Stromal cell of bone marrow (primary cell): ENCODE measurements around the gene XPNPEP1.

Source experiments
- DNase-seq: peaks from one replicate; pipeline ENCODE4 v3.0.0-alpha.2; 2012; ENCODE audit warnings: low read depth

The XPNPEP1 gene

DNA sequence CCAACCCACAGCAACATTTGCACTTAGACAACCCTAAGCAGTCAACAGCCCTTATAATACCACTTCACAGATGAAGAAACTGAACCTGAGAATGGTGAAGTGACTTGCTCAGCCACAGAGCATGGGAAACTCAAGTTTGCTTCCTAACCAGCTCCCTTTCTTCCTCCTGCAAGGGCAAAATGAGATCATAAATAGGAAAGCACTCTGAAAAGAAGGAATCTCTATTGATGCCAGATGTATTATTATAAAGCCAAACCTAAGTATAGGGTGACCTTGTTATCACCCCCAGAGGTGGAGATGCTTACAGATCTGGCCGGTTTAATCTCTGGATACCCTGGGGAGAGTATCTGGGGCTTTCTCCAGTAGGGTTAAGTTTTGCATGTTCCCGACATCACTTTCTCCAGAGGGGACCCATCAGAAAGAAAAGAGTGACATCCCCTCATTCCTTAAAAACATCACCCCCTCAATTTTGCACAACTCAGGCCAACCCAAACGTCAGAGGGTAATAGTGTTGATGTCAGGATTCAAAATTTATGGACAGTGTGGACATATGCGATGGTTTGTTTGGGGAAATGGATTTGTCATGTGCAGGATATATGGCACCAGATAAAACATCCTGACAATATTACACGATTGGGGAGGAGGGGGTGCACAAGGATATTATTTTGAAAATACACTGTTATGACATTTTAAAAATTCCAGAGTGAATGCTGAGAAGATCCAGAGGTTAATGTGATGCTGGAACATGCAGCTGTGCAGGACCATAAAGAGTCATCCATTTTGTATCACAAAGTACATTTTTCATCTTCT, 24.0 kb upstream of the XPNPEP1 start:
- no peak for DNase-seq

DNA sequence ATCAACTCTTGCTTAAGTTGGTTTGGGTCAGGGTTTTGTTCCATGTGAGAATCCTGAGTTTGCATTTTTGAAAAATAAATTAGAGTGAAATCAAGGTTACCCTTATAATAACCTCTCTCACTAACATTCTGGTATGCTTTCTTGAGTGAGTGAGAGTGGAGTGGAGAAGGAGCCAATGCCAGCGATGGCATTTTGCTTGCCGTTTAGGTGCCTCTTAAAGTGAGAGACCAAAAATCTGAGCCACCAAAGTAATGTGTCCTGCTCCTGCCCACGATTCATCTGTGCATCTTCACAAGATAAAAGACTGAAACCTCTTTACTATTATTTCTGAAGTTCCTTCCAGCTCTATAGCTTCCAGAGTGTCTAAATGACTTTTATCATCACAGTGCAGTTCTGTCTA, 23.4 kb upstream of the XPNPEP1 start:
- DNase-seq = no peak

DNA sequence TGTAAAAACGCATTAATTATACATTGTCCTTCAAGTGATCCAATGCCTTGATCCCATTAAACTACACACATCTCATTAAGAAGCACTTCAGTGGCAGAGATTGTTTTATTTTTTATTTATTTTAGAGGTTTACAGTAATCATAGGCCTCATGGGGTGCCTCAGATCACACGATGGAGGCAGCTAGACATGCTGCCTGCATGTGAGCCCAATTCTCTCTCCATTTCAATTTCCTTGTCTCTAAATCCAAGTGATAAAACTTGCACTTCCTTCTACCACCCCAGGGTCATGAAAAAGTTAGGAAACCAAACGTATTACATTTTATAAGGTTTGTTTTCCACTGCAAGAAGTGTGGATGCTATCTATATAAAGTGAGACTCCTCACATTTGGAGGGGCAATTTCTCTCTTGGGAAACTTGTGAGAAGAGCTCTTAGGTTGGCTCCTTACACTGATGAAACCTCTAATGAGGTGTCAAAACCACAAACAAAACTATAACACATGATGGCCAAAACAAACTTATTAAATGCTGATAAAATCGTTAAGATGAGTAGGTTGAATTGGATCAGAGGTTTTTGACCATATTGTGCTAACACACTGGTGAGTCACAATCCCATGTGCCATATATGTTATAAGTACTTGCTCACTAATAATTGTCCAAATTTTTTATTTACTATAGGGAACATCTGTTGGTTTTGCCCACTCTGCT, 22.3 kb upstream of the XPNPEP1 start:
- DNase-seq = no peak

DNA sequence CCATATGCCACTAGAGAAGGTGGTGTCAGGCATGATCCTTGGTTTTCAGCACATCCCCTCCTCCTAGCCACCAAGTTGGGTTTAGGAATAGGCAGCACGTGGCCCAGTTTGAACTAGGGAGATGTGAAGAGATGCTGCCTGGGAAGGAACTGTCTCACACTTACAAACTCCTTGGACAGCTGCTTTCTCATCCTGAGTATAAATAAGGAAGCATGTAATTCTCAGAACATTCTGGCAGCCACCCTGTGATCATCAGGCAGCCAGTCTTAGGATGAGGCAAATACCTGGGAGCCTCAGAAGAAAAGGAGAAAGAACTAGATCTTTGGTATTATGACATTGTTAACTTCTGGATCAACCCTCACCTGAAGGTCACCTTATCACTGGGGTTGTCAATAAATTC, 21.3 kb upstream of the XPNPEP1 start:
- no peak for DNase-seq

DNA sequence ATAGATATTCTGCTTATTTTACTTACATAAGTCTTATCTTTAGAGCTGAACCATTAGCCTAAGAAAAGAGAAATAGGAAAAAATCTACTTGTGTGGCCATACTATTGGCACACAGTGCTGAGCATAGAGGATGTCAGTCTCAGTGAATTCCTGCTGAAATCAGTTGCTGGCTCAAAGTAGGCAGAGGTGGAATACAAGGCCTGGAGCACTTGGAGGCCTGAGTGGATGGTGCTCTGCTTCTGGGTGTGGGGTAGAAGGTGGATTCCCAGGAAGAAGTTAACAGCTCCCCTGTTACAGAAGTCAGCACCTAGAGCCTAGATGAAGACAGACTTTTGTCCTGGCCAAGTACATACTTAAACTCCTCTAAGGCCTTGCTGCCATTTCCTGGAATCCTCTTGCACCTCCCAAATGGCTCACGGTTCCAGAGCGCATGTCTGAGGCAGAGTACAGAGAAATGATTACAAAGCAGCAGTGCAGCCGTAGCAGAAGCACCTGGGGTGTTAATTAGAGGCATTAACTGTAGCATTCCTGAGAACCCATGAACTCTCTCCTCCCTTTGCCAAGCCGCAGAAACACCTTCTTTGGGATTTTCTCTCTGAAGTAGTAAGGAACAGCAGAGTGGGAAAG, 18.0 kb upstream of the XPNPEP1 start:
- DNase-seq = no peak

DNA sequence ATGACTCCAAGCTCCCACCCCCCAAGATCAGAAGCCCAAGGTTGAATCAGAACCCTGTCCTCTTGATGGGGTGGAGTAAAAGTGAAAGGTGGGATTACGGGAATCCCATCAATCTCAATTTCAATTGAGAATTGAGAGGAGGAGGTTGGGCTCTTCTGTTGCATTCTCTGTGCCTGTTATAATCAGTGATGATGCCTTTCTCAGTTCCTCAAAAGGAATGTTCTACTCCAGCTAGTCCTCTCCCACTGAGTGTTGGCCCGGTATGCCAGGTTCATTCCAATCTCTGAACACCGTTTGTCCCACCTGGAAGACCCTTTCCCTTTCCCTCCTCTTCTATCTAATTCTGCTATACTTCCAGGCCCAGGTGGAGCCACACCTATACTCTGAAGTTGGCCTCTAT, 17.2 kb upstream of the XPNPEP1 start:
- DNase-seq = no peak

DNA sequence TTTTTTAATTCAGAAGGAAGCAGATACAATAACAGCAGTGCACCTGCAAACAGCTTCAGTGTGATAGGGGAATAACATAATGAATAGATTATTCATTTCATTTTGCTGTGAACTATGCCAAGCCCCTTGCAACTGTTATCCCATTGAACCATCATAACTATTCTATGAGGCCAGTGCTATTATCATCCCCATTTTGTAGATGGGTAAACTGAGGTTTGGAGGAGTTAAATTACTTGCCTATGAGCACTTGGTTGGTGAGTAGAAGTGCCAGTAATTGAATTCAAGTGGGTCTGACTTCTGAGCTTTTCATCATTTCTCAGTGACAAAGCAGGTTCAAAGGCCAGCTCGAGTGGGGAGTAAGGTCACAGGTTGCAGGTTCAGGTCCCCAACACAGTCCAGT, 16.8 kb upstream of the XPNPEP1 start:
- DNase-seq = no peak

DNA sequence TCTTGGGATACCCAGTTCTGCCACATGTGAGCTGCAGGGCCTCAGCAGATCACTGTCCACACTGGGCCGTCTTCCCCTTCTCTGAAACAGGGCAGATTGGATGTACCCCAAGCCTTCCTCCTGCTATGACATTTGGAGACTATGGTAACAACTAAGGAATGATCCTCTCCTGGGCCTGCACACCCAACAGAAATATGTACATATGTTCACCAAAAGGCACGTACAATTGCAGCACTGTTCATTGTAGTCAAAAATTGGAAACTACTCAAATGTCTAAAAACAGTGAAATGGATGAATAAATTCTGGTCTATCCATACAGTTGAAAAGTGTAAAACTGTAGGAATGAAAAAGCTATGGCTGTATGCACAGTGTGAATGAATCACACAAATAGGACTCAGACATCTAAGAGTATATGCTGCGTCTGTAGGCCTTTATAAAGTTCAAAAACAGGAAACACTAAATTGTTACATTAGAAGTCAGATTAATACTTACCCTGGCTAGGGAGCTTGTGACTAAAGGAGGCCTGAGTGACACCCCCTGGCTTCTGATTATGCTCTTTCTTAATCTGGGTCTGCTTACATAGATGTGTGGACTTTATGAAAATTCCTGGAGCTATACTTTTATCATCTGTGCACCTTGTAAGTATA, 16.1 kb upstream of the XPNPEP1 start:
- DNase-seq = no peak

DNA sequence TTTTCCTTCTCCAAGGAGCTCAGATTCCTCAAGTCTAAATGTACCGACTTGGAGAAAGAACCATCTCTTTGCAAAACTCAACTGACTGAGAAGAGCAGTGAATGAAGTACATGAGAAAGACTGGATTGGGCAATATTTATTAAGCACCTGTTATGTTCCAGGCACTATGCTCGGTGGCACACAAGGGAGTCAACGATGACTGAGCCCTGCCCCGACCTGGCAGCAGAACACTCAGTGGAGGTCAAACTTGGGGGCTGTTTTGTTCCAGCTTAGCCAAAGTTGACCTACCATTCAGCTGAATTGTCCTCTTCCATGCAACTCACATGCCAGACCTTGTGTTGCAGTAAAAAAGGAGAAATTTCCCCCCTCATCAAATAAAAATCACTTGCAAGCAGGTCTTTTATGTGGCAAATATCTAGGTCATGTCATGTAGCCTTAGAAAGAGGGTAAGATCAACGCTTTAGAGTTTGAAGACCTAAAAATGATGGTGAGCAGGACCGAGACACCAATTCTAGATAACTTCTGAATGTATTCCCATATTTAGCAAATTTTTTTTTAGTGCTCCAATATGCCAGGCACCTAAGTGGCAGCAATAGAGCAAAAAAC, 14.3 kb upstream of the XPNPEP1 start:
- no peak for DNase-seq

DNA sequence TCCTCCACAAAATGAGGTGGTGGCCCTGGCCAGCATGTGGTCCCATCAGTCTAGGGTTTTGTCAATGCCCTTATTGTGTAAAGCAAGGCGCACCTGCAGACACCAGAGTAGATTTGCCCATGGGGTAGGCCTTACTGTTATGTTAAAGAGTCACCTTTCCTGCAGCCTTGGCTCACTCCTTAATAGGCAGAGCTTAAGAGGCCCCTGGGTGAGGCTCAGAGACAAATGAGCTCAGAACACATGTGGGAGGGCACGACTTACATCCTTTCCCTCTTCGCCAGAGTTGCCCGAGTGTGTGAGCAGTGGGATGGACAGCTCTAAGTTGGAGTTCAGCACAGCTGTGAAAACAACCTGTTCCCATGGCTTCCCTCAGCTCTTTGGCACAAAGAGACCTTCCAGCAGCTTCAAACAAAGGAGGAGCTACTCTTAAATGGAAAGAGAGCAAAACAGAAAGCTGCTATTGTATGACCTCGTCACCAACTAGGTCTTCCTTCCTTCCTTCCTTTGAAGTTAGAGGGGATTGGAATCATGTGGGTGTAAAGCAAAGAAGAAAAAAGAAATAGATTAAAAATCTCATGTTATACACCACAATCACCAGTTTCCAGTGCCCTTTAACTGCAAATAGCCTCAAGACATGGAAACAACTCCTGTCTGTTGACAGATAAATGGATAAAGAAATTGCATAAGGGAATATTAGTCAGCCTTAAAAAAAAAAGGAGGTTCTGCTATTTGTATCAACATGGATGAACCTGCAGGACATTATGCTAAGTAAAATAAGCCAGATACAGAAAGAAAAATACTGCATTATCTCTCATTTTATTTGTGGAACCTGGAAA, 11.9 kb upstream of the XPNPEP1 start:
- DNase-seq = peak; percentile 51

DNA sequence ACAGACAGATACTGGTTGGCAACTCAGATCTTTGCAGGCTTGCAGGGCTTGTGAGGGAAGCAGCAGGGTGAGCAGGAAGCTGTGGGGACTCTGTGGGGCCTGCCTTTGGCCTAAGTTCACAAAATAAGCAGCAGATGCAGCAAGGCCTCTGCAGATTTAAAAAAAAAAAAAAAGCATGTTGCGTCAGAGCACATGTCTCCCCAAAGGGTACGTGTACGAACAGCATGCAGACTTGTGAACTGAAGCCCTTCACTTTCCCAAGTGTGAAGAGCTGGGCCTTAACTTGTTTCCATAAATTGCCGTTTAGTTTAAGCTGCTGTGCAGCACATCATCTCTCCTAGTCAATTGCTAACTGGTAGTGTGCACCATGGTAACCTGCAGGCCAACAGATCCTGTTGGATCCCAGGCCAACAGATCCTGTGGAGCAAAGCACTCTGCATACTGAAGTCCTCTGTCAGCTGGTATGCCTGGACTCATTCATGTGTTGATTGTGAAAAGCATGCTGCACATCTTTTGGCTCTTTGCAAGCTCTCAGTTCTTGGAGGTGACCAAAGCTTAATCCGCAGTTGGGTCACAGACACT, 10.8 kb upstream of the XPNPEP1 start:
- DNase-seq = no peak

DNA sequence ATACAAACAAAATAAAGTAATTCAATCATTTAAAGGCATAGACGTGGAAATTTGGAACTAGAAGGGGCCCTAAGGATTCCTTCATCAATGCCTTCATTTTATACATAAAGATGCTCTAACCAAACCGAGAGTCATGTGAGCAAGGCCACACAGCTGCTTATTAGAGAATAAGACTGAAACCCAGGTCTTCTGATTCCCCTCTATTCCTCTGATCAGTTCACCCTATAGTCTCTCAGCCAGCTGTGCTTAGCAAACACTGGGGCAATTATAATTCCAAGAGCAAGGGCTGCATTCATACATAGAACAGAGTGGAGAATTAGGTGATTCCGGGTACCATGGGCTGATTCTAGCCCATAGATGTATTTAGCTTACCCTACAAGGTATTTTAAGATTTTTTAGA, 9.7 kb upstream of the XPNPEP1 start:
- DNase-seq = no peak

DNA sequence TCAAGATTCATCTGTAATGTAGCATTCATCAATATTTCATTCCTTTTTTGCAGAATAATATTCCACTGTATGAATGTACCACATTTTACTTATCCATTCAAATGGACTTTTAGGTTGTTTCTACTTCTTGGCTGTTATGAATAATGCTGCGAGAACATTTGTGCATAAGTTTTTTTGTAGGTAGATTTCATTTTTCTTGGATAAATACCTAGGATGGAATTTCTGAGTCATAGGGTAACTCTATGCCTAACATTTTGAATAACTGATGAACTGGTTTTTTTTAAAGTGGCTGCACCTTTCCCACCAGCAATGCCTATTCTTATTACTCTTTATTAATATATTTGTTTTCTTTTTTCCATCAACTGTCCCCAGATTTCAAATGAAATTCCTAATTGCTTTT, 9.1 kb upstream of the XPNPEP1 start:
- DNase-seq = no peak

DNA sequence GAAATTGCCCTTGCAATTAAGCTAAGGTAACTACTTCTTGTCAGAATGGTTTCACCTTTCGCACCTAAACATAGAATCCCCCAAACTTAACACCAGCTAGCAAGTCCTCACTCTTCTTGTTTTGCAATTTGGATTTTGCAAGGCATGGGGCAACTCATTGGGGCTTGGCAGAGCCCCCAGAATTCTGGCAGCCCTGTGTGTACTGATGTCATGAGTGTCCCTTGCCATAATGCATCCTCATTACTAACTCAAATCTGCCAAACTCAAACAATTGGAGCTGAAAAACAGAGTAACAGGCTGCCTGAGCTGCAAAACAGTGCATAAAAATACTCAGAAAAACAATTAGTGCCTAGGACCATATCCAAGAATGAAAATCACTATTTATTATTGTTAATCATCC, 7.9 kb upstream of the XPNPEP1 start:
- DNase-seq = peak; percentile 44

DNA sequence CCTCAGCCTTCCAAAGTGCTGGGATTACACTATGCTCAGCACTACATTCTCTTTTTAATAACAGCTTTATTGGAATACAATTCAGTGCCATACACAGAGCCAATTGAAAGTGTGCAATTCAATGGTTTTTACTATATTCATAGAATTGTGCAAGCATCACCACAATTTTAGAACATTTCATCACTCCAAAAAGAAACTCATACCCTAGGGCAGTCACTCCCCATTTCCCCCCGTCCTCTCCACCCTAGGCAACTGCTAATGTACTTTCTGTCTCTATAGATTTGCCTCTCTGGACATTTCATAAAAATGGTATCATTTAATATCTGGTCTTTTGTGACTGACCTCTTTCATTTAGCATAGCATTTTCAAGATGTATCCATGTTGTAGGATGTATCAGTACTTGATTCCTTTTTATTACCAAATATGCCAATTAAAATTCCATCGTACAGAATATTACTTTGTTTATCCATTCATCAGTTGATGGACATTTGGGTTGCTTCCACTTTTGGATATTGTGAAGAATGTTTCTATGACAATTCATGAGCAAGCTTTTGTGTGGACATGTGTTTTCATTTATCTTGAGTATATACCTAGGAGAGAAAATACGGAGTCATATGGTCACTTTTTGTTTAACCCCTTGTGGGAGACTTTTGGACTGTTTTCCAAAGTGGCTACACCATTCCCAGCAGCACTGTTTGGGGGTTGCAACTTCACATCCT, 6.3 kb upstream of the XPNPEP1 start:
- DNase-seq = no peak

DNA sequence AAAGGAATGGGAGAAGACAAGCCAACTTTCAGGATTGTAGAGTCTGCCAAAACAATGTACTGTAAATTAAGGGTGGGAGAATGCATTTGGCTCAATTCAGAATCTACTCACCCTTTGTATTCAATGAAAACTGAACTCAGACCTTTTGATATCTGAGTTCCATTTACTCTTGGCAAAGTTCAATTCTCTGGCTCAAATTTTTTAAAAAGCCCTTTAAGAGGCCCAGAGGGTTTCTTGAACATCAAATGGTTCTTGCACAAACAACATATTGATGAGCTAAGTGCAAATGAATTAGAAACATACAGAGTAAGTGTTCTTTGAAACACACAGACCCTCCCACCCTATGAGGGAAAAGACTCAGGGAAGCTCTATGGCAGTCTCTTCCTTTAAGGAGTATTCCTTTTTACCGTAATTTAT, 5.2 kb upstream of the XPNPEP1 start:
- no peak for DNase-seq

DNA sequence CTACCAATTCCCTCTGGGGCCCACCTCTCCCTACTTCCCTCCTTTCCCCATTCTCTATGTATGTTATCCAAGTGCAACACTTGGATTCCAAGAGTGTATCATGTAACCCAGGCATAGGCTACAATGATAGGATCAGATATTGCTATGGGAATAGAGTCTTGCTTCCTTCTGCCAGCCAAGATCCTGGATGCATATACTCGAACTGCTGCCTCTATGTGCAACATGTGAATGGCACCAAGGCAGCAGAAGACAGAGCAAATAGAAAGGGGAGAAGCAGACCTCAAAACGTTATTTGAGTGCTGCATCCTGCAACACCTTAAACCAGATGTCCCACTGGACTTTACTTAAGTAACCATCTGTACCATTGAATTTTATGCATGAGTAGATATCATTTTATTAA, 3.5 kb upstream of the XPNPEP1 start:
- no peak for DNase-seq

DNA sequence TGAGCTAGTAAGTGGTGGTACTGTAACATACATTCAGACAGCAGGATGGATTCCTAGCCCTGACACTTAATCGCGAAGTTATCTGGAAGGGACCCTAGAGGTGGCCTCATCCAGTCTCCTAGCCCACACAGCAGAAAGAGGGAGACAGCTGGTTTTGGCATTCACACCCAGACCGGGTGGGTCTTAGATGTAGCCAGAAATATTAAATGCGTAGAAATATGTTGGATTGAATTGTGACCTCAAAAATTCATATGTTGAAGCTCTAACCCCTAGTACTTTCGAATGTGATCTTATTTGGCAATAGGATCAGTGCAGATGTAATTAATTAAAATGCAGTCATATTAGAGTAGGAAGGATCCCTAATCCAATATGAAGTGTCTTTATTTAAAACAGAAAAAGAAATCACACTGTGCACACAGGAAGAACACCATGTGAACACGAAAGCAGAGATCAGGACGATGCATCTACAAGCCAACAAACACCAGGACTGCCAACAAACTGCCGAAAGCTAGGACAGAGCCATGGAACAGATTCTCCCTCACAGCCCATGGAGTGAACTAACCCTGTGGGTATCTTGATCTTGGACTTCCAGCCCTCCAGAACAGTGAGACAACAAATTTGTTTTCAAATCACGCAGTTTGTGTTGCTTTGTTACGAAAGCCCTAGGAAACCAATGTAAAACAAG, 2.9 kb upstream of the XPNPEP1 start:
- DNase-seq = no peak

DNA sequence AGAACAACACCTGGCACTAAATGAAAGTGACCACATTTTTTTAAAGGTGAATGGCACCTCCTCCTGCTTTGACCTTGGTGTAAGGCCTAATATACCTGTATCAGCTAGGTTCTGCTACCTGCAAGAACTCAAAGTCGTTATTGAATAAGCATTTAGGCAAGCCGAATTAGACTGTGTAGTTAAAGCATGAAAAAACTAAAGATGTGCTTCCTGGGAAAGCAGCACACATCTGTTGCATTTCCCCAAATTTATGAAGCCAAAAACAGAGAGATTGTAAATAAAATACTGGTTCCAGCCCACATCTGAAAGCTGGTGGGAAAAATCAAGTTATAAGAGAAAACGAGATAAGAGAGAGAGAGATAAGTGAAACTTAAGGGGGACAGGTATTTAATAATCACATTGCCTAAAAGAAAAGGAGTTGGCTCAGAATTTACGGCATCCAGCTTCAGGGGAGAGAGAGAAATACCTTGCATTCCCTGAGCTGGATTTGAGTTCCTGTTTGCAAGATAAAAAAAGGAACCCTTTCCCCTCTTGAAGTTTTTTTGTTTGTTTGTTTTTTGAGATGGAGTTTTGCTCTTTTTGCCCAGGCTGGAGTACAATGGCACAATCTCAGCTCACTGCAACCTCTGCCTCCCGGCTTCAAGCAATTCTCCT, 1.8 kb upstream of the XPNPEP1 start:
- DNase-seq = no peak
